Measurements from ENCODE around the gene KRCC1.

The KRCC1 gene

GRCh38 chr2:88055371-88056128 is at the start of gene KRCC1:
TSS of gene KRCC1 (minus strand) at chr2:88055783. CDS start at chr2:88028563, 27,220 bp downstream.
- peak; percentile 84 to 92 (median 91) for DNase-seq (ENCODE audit: low read depth in 3 of 3)

GRCh38 chr2:88100489-88100858 is 44.9 kb upstream of the KRCC1 start:
- no peak for DNase-seq (ENCODE audit: low read depth in 3 of 3)

- DNase-seq (ENCODE audit: low read depth in 3 of 3): no peak
Measured at GRCh38 chr2:88099798-88100488, 44.4 kb upstream of the KRCC1 start.

- DNase-seq (ENCODE audit: low read depth in 3 of 3): no peak
Measured at GRCh38 chr2:88098558-88098900, 42.9 kb upstream of the KRCC1 start.

GRCh38 chr2:88097891-88098557 is 42.4 kb upstream of the KRCC1 start:
- DNase-seq (ENCODE audit: low read depth in 3 of 3): no peak

GRCh38 chr2:88097192-88097591 is 41.6 kb upstream of the KRCC1 start:
- no peak for DNase-seq (ENCODE audit: low read depth in 3 of 3)

GRCh38 chr2:88096708-88097107 is 41.1 kb upstream of the KRCC1 start:
- DNase-seq (ENCODE audit: low read depth in 3 of 3): no peak

GRCh38 chr2:88095022-88095421 is 39.4 kb upstream of the KRCC1 start:
- no peak for DNase-seq (ENCODE audit: low read depth in 3 of 3)

- no peak for DNase-seq (ENCODE audit: low read depth in 3 of 3)
Measured at GRCh38 chr2:88092773-88093172, 37.2 kb upstream of the KRCC1 start.

- no peak for DNase-seq (ENCODE audit: low read depth in 3 of 3)
Measured at GRCh38 chr2:88091943-88092342, 36.4 kb upstream of the KRCC1 start.

- DNase-seq (ENCODE audit: low read depth in 3 of 3): peak in 1 of 3 experiments; percentile 43
Measured at GRCh38 chr2:88090446-88091283, 35.1 kb upstream of the KRCC1 start.

GRCh38 chr2:88088999-88089398 is 33.4 kb upstream of the KRCC1 start:
- no peak for DNase-seq (ENCODE audit: low read depth in 3 of 3)

- DNase-seq (ENCODE audit: low read depth in 3 of 3): no peak
Measured at GRCh38 chr2:88087763-88088162, 32.2 kb upstream of the KRCC1 start.

- DNase-seq (ENCODE audit: low read depth in 3 of 3): no peak
Measured at GRCh38 chr2:88087073-88087472, 31.5 kb upstream of the KRCC1 start.

- DNase-seq (ENCODE audit: low read depth in 3 of 3): no peak
Measured at GRCh38 chr2:88086401-88086800, 30.8 kb upstream of the KRCC1 start.

GRCh38 chr2:88085602-88086001 is 30.0 kb upstream of the KRCC1 start:
- no peak for DNase-seq (ENCODE audit: low read depth in 3 of 3)

GRCh38 chr2:88085099-88085498 is 29.5 kb upstream of the KRCC1 start:
- DNase-seq (ENCODE audit: low read depth in 3 of 3): no peak

GRCh38 chr2:88082781-88083180 is 27.2 kb upstream of the KRCC1 start:
- no peak for DNase-seq (ENCODE audit: low read depth in 3 of 3)

GRCh38 chr2:88081924-88082608 is 26.5 kb upstream of the KRCC1 start:
- no peak for DNase-seq (ENCODE audit: low read depth in 3 of 3)

GRCh38 chr2:88080545-88080944 is 25.0 kb upstream of the KRCC1 start:
- no peak for DNase-seq (ENCODE audit: low read depth in 3 of 3)

- DNase-seq (ENCODE audit: low read depth in 3 of 3): no peak
Measured at GRCh38 chr2:88078643-88079172, 23.1 kb upstream of the KRCC1 start.

Data from stimulated activated CD4-positive, alpha-beta T cell treated with anti-CD3 and anti-CD28 coated beads, TNF-alpha, amount 100 ng/mL, for 24 hours (primary cell).